Smooth muscle cell (in vitro differentiated cells): ENCODE measurements around the gene COL11A2. TPM values are rescaled to one million over a fixed set of nuclear protein-coding genes. Genes with fewer than 3 reads are reported as not detected.

Experiments
- DNase-seq: peaks from one replicate; lab custom pipeline; 2025; ENCODE audit not compliant: unreplicated experiment; lab: John Stamatoyannopoulos, UW
- H2AFZ ChIP-seq: fragments of 200-600 bp; sonication (generic); 2 replicates; pipeline ENCODE4 v1.6.0; 2016; ENCODE audit warnings: antibody characterized with exemption, low read depth, mild to moderate bottlenecking
- H3F3A ChIP-seq: fragments of 200-600 bp; sonication (generic); 2 replicates; pipeline ENCODE4 v1.6.0; 2017; ENCODE audit warnings: antibody characterized with exemption, low read depth
- H3K27ac ChIP-seq: fragments of 200-600 bp; sonication (generic); 2 replicates; pipeline ENCODE4 v1.5.1; 2016; ENCODE audit warnings: low read depth, mild to moderate bottlenecking
- H3K27me3 ChIP-seq: fragments of 200-600 bp; sonication (generic); 2 replicates; pipeline ENCODE4 v1.6.1; 2016; ENCODE audit warnings: low read depth, mild to moderate bottlenecking
- H3K36me3 ChIP-seq: fragments of 200-600 bp; sonication (generic); 2 replicates; pipeline ENCODE4 v1.5.1; 2016; ENCODE audit warnings: low read depth
- H3K4me1 ChIP-seq: fragments of 200-600 bp; sonication (generic); 2 replicates; pipeline ENCODE4 v1.5.1; 2016; ENCODE audit warnings: low read depth
- H3K4me2 ChIP-seq: fragments of 200-600 bp; sonication (generic); 2 replicates; pipeline ENCODE4 v1.6.0; 2016; ENCODE audit warnings: mild to moderate bottlenecking
- H3K4me3 ChIP-seq: fragments of 200-600 bp; sonication (generic); 2 replicates; pipeline ENCODE4 v1.5.1; 2016; ENCODE audit warnings: mild to moderate bottlenecking
- H3K79me2 ChIP-seq: fragments of 200-600 bp; sonication (generic); 2 replicates; pipeline ENCODE4 v1.6.0; 2016; ENCODE audit warnings: low read depth, mild to moderate bottlenecking
- H3K9ac ChIP-seq: fragments of 200-600 bp; sonication (generic); 2 replicates; pipeline ENCODE4 v1.6.0; 2016; ENCODE audit warnings: low read depth
- H3K9me3 ChIP-seq: fragments of 200-600 bp; sonication (generic); replicated peaks from 2 replicates; pipeline ENCODE4 v1.5.1; 2016; ENCODE audit warnings: low read depth
- H4K20me1 ChIP-seq: fragments of 200-600 bp; sonication (generic); 2 replicates; pipeline ENCODE4 v1.6.0; 2016; ENCODE audit warnings: low read depth
- CTCF ChIP-seq: fragments of 200-600 bp; sonication (generic); IDR thresholded peaks from 2 replicates; pipeline ENCODE4 v1.5.1; 2017; ENCODE audit warnings: borderline replicate concordance, mild to moderate bottlenecking, antibody characterized with exemption; ENCODE audit not compliant: insufficient read depth, poor library complexity, severe bottlenecking
- WGBS: methylation state at CpG from one replicate; pipeline ENCODE4 v1.1.7; 2016; ENCODE audit warnings: low lambda C conversion rate; 5-methylcytosine and 5-hydroxymethylcytosine counted together
- microRNA counts: library from miRNA; unstranded; fragments of <30 nt; microRNA quantifications from one replicate; lab custom pipeline; 2016
- microRNA-seq: library from miRNA; unstranded; fragments of <30 nt; microRNA quantifications from one replicate; pipeline ENCODE4, GENCODE V29; 2016; ENCODE audit warnings: borderline number of aligned reads
- polyA plus RNA-seq: library from polyadenylated mRNA; unstranded; fragments of >200 nt; fragmentation: Nextera tagmentation; extraction: Ambion mirVana; gene quantifications from 2 replicates; pipeline ENCODE4 v1.2.1, GENCODE V29; 2016
- small RNA-seq: library from RNA; depleted of rRNA; stranded (forward); fragments of <200 nt; gene quantifications from one replicate; pipeline ENCODE3, GENCODE V24; 2014
- total RNA-seq: library from RNA; depleted of rRNA; stranded (reverse); fragments of >200 nt; gene quantifications from 2 replicates; pipeline ENCODE4 v1.2.3, GENCODE V29; 2014

COL11A2 gene
- total and polyA plus RNA-seq, 2 experiments from 2014 or later: 0.36 to 1.2 TPM

- Histone ChIP-seq H3K79me2 (no peaks in the 10 kb centered on the region), H3K27me3 (peaks cover 57% of the 10 kb centered on the region), H2AFZ (peak overlapping the region; percentile 58), H3K27ac (no peak overlapping the region), H3K4me1 (no peaks in the 10 kb centered on the region), H3K4me3 (peak overlapping the region; percentile 27), H3K4me2 (peak overlapping the region; percentile 67), H3K9me3 (no peaks in the 10 kb centered on the region), H3K36me3 (no peaks in the 10 kb centered on the region), H3K9ac (no peak overlapping the region), H3F3A (no peaks in the 10 kb centered on the region), H4K20me1 (no peaks in the 10 kb centered on the region)
- DNase-seq: no peak
- WGBS: 7% methylated on average over 6 of the region's 6 CpGs
- TF ChIP-seq CTCF: no peak
Measured at GRCh38 chr6:33116417-33116816, 75.8 kb downstream of the COL11A2 start.

- no peak for DNase-seq
- H4K20me1 ChIP-seq: no peaks in the 10 kb centered on the region
- H2AFZ ChIP-seq: no peak overlapping the region
- no peaks in the 10 kb centered on the region for H3K79me2 ChIP-seq
- H3K9me3 ChIP-seq: no peaks in the 10 kb centered on the region
- no peak for TF ChIP-seq CTCF
- H3F3A ChIP-seq: no peaks in the 10 kb centered on the region
- H3K4me1 ChIP-seq: no peaks in the 10 kb centered on the region
- no peak overlapping the region for H3K27ac ChIP-seq
- no peak overlapping the region for H3K9ac ChIP-seq
- H3K4me3 ChIP-seq: no peak overlapping the region
- peaks cover 78% of the 10 kb centered on the region for H3K27me3 ChIP-seq
- H3K36me3 ChIP-seq: no peaks in the 10 kb centered on the region
- no peak overlapping the region for H3K4me2 ChIP-seq
Measured at GRCh38 chr6:33114406-33114805, 77.9 kb downstream of the COL11A2 start.

- Histone ChIP-seq H3K9me3 (no peaks in the 10 kb centered on the region), H3K27me3 (peaks cover 84% of the 10 kb centered on the region), H3K27ac (no peak overlapping the region), H3K79me2 (no peaks in the 10 kb centered on the region), H3K4me1 (no peaks in the 10 kb centered on the region), H3F3A (no peaks in the 10 kb centered on the region), H3K9ac (no peak overlapping the region), H4K20me1 (no peaks in the 10 kb centered on the region), H2AFZ (no peak overlapping the region), H3K4me3 (no peak overlapping the region), H3K4me2 (no peak overlapping the region), H3K36me3 (no peaks in the 10 kb centered on the region)
- WGBS: 89% methylated on average over 7 of the region's 7 CpGs
- no peak for DNase-seq
- no peak for TF ChIP-seq CTCF
Measured at GRCh38 chr6:33113755-33114154, 78.5 kb downstream of the COL11A2 start.

MicroRNAs encoded within 50 kb of the gene (microRNA counts, 767-probe panel; counts per million panel counts)
- microRNA hsa-miR-219-1-3p (lab: Ali Mortazavi, UCI) (183 counts per million), microRNA hsa-miR-219-5p (lab: Ali Mortazavi, UCI) (183 counts per million)

Small RNAs within 50 kb of the gene (microRNA-seq; reads per million reads assigned to microRNA genes)
- 2.3 reads per million for gene MIR219A1

Small RNAs within 50 kb of the gene (small RNA-seq; reads per million reads assigned to genes)
- gene MIR219A1 (0.84 reads per million, percentile 27 among the genes with 10 or more reads in this experiment), gene RNY4P10 (0.32 reads per million, percentile 7 among the genes with 10 or more reads in this experiment)

Other genes starting within 250 kb of the COL11A2 start
- 0.90 and 3.1 TPM in 2 replicates for gene HLA-DMA, start 239.4 kb downstream of the COL11A2 start, total RNA-seq
- gene HLA-DMA, start 239.4 kb downstream of the COL11A2 start, polyA plus RNA-seq: 4.0 and 4.8 TPM in 2 replicates
- 205 and 244 TPM in 2 replicates for gene BRD2, start 223.9 kb downstream of the COL11A2 start, total RNA-seq
- gene BRD2, start 223.9 kb downstream of the COL11A2 start, polyA plus RNA-seq: 162 and 197 TPM in 2 replicates
- 0.09 TPM in 1 of 2 replicates, not detected in the other for gene HLA-DOA, start 182.9 kb downstream of the COL11A2 start, total RNA-seq
- gene HLA-DOA, start 182.9 kb downstream of the COL11A2 start, polyA plus RNA-seq: 0.26 TPM in 1 of 2 replicates, not detected in the other
- 1.1 and 1.6 TPM in 2 replicates for gene HLA-DPA1, start 118.8 kb downstream of the COL11A2 start, total RNA-seq
- 1.1 and 1.3 TPM in 2 replicates for gene HLA-DPA1, start 118.8 kb downstream of the COL11A2 start, polyA plus RNA-seq
- gene HLA-DPB1, start 116.5 kb downstream of the COL11A2 start, total RNA-seq: 10.8 and 14.8 TPM in 2 replicates
- gene HLA-DPB1, start 116.5 kb downstream of the COL11A2 start, polyA plus RNA-seq: 19.4 and 20.3 TPM in 2 replicates
- gene RXRB, start 8.2 kb upstream of the COL11A2 start, total RNA-seq: 24.3 and 25.7 TPM in 2 replicates
- gene RXRB, start 8.2 kb upstream of the COL11A2 start, polyA plus RNA-seq: 28.2 and 33.7 TPM in 2 replicates
- 112 and 140 TPM in 2 replicates for gene SLC39A7, start 8.4 kb upstream of the COL11A2 start, total RNA-seq
- 87.2 and 89.5 TPM in 2 replicates for gene SLC39A7, start 8.4 kb upstream of the COL11A2 start, polyA plus RNA-seq
- 2.9 and 4.9 TPM in 2 replicates for gene HSD17B8, start 12.2 kb upstream of the COL11A2 start, total RNA-seq
- gene HSD17B8, start 12.2 kb upstream of the COL11A2 start, polyA plus RNA-seq: 3.7 and 9.6 TPM in 2 replicates
- gene RING1, start 16.0 kb upstream of the COL11A2 start, total RNA-seq: 23.4 and 32.2 TPM in 2 replicates
- gene RING1, start 16.0 kb upstream of the COL11A2 start, polyA plus RNA-seq: 31.6 and 35.1 TPM in 2 replicates
- gene VPS52, start 79.4 kb upstream of the COL11A2 start, total RNA-seq: 23.1 and 34.7 TPM in 2 replicates
- gene VPS52, start 79.4 kb upstream of the COL11A2 start, polyA plus RNA-seq: 22.6 and 37.0 TPM in 2 replicates
- 2,939 and 3,261 TPM in 2 replicates for gene RPS18, start 79.6 kb upstream of the COL11A2 start, total RNA-seq
- gene RPS18, start 79.6 kb upstream of the COL11A2 start, polyA plus RNA-seq: 1,790 and 1,848 TPM in 2 replicates
- gene B3GALT4, start 84.7 kb upstream of the COL11A2 start, total RNA-seq: 2.9 and 4.6 TPM in 2 replicates
- gene B3GALT4, start 84.7 kb upstream of the COL11A2 start, polyA plus RNA-seq: 6.1 and 14.6 TPM in 2 replicates
- 52.5 and 67.9 TPM in 2 replicates for gene WDR46, start 96.8 kb upstream of the COL11A2 start, total RNA-seq
- 69.9 and 78.6 TPM in 2 replicates for gene WDR46, start 96.8 kb upstream of the COL11A2 start, polyA plus RNA-seq
- gene PFDN6, start 97.1 kb upstream of the COL11A2 start, total RNA-seq: 21.4 and 33.8 TPM in 2 replicates
- gene PFDN6, start 97.1 kb upstream of the COL11A2 start, polyA plus RNA-seq: 23.1 and 24.0 TPM in 2 replicates
- gene RGL2, start 106.5 kb upstream of the COL11A2 start, total RNA-seq: 21.8 and 31.9 TPM in 2 replicates
- gene RGL2, start 106.5 kb upstream of the COL11A2 start, polyA plus RNA-seq: 55.6 and 58.7 TPM in 2 replicates
- 30.2 and 34.7 TPM in 2 replicates for gene TAPBP, start 121.6 kb upstream of the COL11A2 start, total RNA-seq
- 75.9 and 81.6 TPM in 2 replicates for gene TAPBP, start 121.6 kb upstream of the COL11A2 start, polyA plus RNA-seq
- 9.6 and 11.0 TPM in 2 replicates for gene ZBTB22, start 125.3 kb upstream of the COL11A2 start, total RNA-seq
- gene ZBTB22, start 125.3 kb upstream of the COL11A2 start, polyA plus RNA-seq: 22.9 and 24.9 TPM in 2 replicates
- 19.0 and 23.7 TPM in 2 replicates for gene DAXX, start 130.5 kb upstream of the COL11A2 start, total RNA-seq
- gene DAXX, start 130.5 kb upstream of the COL11A2 start, polyA plus RNA-seq: 38.3 and 51.3 TPM in 2 replicates
- gene KIFC1, start 199.4 kb upstream of the COL11A2 start, total RNA-seq: 12.0 and 21.5 TPM in 2 replicates
- 2.9 and 8.8 TPM in 2 replicates for gene KIFC1, start 199.4 kb upstream of the COL11A2 start, polyA plus RNA-seq
- 30.0 and 39.3 TPM in 2 replicates for gene PHF1, start 218.5 kb upstream of the COL11A2 start, total RNA-seq
- 36.9 and 52.2 TPM in 2 replicates for gene PHF1, start 218.5 kb upstream of the COL11A2 start, polyA plus RNA-seq
- 126 and 173 TPM in 2 replicates for gene CUTA, start 225.6 kb upstream of the COL11A2 start, total RNA-seq
- gene CUTA, start 225.6 kb upstream of the COL11A2 start, polyA plus RNA-seq: 289 and 298 TPM in 2 replicates
- gene SYNGAP1, start 227.6 kb upstream of the COL11A2 start, total RNA-seq: 8.6 and 10.4 TPM in 2 replicates
- gene SYNGAP1, start 227.6 kb upstream of the COL11A2 start, polyA plus RNA-seq: 1.9 and 7.9 TPM in 2 replicates